ENCODE measurements around the gene FANCB.

FANCB gene

DNA sequence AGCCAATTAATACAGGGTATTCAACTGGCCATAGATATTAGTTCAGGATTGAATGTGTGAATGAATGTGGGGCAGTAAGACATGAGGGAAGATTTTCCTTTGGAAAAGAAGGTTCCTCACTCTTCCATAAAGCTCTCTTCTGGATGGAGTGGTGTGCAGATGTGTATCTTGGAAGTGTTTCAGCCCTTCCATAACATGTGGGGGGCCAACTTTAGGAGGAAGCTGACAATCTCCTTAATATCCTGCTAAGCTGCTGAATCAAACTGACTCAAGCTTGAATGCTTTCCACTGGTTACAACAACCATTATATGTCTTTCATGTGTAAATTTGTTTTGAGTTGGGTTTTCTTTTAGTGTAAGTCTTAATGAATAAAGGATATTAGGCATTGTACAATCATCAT is 40.3 kb downstream of the FANCB start:
- no peak for DNase-seq (ENCODE audit: low read depth)

DNA sequence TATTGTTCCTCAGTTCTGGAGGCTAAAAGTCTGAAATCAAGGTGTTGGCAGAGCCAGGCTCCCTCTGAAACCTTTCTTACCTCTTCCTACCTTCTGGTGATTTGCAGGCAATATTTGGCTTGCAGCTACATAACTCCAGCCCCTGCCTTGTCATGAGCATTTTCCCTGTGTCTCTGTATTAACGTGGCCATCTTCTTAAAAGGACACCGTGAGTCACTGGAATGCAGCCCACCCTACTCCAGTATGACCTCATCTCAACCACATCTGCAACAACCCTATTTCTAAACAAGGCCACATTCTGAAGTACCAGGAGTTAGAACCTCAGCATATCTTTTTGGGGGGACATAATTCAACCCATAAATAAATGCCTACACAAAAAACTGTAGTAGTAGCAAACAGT is 40.7 kb downstream of the FANCB start:
- DNase-seq (ENCODE audit: low read depth), result no peak

DNA sequence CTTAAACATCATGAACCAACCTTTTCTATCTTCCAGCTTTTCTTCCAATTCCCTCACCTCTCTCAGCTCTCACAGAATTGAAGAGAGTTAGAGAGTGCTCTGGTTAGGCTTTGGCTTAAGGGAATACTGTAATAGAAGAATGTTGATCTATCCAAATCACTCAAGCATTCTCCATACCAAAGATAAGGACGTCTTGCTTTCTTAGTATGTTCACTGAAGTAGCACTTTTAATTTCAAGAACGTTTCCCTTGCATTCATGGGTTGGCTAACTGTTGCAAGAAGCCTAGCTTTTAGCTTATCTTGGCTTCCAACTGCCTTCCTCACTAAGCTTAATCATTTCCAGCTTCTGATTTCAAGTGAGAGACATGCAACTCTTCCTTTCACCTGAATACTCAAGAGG is 43.2 kb downstream of the FANCB start:
- DNase-seq (ENCODE audit: low read depth), result no peak

DNA sequence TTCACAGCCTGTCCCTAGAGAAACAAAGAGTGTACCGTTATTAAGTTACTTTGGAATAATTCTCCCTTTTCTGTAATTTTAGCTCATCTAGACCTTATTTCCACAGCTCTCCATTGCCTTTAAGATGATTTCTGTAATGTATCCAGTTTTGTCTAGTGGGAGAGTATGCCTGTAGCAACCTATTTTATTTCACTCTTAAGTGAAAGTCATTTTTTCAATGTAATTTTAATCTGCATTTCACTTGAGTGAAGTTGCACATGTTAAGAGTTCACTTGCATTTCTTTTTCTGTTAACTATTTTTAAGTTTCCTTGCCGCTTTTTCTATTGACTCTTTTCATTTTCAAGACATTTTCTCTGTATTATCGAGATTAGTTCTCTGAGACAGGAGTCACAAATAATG is 46.5 kb downstream of the FANCB start:
- no peak for DNase-seq (ENCODE audit: low read depth)

DNA sequence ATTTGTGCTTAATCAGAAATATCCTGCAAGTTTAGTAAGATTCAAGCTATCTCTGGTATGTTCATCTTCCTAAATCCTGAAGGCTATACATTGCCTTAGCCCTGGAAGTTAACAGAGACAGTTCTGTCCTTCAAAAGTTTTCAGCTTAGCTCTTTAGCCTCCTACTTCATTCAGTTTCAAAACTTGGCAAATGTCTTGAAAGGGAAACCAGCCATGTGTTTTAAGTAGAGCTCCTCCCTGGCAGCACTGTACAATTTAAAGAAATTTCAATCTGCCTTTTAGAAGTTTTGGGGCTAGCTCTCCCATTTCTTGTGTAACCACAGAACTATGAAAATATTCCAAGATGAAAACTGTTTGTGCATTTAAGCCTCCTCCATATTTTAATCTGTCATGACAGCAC is 47.0 kb downstream of the FANCB start:
- no peak for DNase-seq (ENCODE audit: low read depth)

DNA sequence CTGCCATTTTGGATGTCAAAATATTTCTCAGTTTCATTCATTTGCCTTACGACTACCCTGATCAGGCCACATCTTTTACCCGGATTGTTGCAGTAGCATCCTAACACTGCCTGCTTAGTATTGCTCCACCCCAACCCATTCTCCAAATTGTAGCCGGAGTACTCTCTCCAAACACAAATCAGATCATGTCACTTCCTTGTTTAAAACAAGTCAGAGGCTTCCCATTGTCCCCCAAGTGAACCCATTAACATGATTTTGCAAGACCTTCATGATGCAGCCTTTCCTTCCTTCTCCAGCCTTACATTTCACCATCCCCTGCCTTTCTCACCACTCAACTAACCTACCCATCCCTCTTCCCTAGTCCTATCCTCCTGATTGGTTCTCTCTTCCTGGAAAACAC is 53.1 kb downstream of the FANCB start:
- no peak for DNase-seq (ENCODE audit: low read depth)

DNA sequence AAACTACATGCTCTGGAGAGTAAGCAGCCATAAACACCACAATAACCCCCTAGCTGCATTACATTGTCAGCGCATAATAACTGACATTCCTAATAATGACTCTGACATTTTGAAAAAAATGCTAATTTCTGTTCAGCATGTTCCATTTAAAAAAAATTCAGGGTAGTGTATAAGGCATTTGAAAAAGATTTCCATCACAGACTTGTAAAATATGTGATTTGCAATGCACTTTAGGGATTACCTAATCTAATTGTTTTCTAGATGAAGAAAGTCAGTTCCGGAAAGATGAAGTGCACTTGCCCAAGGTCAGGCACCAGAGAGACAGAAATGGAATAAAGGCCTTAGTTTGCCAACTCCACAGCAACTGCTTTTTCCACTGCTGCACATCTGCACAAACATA is 55.3 kb downstream of the FANCB start:
- no peak for DNase-seq (ENCODE audit: low read depth)

DNA sequence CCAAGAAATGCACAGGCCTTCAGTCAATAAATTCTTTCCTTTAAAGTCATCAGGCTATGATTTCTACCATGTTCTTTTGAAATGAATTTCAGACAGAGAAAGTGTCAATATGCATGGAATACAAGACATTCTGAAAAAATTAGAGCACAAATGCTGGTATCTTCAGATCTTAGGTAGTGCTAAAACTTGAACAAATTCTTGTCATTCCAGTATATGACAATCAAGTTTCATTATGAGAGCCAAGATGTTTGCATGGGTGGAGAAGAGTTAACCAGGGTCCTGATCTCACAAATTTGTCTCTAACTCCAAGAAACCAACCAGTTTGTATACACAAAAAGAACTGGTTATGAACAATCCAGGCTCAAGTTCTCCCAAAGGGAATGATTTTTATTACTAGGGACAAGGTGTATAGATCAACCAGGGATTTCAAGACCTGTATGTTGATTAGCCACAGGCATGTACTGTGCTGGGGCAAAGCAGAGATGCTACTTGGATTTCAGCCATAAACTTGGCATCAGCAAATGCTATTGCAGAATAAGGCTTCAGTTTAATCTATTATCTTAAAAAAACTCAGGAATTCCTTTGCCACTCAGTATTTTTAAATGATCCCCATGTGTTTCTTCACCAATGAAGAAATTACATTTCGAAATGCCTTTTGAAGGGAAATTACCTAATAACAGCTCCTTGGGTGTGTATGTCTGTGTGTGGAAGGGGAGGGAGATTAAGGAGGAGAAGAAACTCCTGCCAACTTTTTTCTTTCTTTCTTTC is 69.7 kb downstream of the FANCB start:
- DNase-seq (ENCODE audit: low read depth), result no peak

DNA sequence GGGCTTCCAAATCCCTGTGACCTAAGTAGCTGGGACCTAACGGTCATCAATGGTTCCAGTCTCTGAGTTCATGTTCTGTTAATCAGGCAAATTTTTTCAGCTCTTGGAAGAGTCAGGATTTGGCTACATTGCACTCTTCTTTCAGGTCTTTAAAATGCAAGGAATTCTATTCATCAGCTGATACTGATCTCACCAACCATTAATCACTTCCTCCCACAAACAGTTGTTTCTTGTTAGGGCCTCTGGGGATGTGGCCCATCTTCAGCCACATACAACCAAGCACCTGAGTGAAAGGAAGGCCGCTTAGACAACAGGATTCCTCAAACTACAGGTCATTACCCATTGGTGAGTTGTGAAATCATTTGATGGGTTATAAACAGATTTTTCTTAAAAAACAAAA is 71.7 kb downstream of the FANCB start:
- DNase-seq (ENCODE audit: low read depth), result no peak

DNA sequence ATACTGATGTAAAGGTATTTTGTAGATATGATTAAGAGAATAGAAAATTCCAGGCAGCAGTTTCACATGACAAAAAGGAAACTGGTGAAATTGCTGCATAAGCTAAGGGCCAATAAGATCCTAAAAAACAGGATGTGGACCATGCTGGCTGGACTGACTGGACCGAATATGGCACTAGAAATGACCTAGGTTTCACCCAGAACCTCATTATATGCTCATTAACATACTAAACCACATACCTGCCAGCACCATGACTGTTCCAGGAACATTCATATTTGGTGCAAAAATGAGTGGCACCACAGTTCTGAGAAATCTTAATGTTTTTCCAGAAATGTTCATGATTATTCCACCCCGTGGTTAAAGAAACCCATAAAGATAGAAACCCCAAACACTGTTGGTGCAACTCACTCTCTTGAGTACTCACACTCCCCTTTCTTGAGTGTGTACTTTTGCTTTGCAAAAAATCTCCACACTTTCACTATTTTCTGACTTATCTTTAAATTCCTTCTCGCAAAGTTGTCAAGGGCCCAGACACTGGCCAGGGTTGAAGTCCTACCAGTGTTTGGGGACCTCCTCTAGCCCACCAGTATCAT is 74.0 kb downstream of the FANCB start:
- DNase-seq (ENCODE audit: low read depth), result no peak
